Measurements from ENCODE around the gene MSI2.

- no peak for TF ChIP-seq SUZ12 (IDR thresholded peaks at IDR 0.05)
- TF ChIP-seq FOXA1 (IDR thresholded peaks at IDR 0.05) = no peak
- no peak for TF ChIP-seq NFRKB (IDR thresholded peaks at IDR 0.05)
- no peak for TF ChIP-seq TARDBP (IDR thresholded peaks at IDR 0.05)
- no peak for TF ChIP-seq HDGF (IDR thresholded peaks at IDR 0.05; ENCODE audit: borderline replicate concordance)
Observed at GRCh38 chr17:57554826-57555635, 298.7 kb downstream of the MSI2 start.

Measured in HEK293T (cell line).